NCI-H1436 (cell line): ENCODE results near the gene CASP6.
"Not testable (repeated sequence)": the region's sequence is repeated elsewhere in the genome, so short reads cannot be mapped to it uniquely, and the experiment has no call there.

ENCODE experiments used
- DNase-seq: peaks from one replicate; lab custom pipeline; 2025; lab: John Stamatoyannopoulos, UW

CASP6 gene

DNA sequence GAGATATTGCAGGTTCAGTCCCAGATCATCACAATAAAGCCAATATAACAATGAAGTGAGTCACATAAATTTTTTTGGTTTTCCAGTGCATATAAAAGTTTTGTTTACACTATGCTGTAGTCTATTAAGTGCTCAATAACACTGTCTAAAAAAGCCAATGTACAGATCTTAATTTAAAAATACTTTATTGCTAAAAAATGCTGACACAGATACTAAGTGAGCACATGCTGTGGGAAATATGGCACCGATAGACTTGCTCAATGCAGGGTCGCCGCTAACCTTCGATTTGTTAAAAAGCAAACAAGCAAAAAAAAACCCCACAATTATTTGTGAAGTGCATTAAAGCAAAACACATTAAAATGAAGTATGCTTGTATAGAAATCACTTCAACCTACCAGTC lies 16.4 kb upstream of the CASP6 start:
- DNase-seq: no peak

GRCh38 chr4:109718759-109719158 lies 15.5 kb upstream of the CASP6 start:
- DNase-seq: no peak

DNA sequence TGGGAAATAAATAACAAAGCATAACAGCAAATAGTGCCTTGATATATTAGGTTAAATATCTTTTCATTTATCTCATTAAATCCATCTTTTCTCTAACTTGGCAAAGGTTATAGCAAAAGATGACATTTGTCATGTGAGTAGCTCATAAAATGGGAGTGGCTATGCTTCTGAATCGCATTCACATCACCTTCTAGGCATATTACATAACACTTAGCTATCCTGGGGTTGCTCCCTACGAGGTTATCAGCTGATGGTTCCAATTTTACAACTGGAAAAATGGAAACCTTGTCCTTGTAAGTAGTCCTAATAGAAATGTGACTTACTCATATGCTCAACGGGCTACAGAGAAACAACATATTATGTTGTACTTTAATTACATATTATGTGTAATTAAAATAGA lies 10.3 kb upstream of the CASP6 start:
- DNase-seq: no peak

- no peak for DNase-seq
These were observed 5.7 kb upstream of the CASP6 start for GRCh38 chr4:109708990-109709389.

DNA sequence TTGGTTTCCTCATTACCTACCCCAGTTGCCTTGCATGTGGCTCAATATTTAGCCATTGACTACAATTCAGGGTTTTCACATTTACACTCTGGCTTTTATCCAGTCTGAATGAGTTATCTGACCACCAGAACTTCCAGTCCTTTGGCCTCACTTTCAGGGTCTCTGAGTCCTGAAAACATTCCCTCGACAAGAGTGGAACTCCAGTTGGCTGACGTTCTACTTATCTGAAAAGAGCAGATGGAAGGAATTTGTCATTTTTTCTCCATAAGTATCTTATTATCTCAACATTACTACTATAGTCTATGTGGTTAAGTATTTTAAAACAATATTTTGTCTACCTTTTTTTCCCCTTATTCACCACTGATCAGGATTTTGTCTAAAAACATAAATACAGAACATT lies 5.2 kb upstream of the CASP6 start:
- no peak for DNase-seq

- DNase-seq: no peak
These were observed 568 bp upstream of the CASP6 start for GRCh38 chr4:109703664-109704361.

- peak; percentile 4 for DNase-seq
These were observed 1.5 kb downstream of the CASP6 start for GRCh38 chr4:109701566-109702410.

DNA sequence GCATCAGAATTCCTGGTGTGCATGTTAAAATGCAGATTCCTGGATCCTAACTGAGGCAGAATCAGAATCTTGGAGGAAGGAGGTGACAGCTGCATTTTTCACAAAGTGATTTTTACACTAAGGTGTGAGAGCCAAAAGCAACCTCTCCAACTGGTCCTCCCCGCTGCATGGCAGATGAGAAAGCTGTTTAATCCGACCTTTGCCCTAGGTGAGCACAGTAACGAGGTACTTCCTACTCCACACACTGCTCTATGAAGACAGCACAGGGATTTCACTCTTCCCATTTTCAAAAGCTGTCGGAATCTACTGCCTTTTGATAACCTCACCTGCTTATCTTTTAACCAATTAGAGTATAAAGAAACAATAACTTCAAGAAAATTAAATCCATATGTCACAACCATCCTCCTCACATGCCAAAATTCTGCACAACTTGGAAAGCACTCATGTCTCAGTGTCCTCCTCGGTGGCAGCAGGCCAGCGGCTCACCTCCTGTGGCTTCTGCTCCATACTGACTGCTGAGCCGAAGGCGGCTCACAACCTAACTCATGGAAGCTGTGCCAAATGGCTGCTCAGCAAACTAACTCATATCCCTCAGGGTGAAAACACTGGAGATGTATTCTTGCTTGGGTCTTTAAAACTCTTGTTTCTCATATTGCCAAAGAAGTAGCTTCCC lies 3.6 kb downstream of the CASP6 start:
- no peak for DNase-seq

- no peak for DNase-seq
These were observed 4.6 kb downstream of the CASP6 start for GRCh38 chr4:109698656-109699055.

DNA sequence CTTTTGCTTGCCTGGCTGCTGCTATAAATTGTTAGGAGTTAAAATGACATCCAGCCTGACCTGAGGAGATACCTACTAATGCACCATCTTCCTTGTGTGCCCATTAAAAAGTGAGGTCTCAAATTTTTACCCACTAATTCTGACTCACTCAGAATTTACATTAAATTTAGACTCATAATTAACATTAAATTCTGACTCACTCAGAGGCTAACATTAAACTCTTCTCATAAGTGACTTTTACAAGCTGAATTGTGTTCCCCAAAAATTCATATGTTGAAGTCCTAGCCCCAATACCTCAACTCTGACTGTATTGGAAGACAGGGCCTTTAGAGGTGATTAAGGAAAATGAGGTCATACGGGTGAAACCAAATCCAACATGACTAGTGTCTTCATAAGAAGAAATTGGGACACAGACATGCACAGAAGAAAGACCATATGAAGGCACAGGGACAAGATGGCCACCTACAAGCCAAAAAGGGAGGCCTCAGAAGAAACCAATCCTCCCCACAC lies 11.8 kb downstream of the CASP6 start:
- no peak for DNase-seq

GRCh38 chr4:109690690-109691410 lies 12.4 kb downstream of the CASP6 start:
- no peak for DNase-seq

DNA sequence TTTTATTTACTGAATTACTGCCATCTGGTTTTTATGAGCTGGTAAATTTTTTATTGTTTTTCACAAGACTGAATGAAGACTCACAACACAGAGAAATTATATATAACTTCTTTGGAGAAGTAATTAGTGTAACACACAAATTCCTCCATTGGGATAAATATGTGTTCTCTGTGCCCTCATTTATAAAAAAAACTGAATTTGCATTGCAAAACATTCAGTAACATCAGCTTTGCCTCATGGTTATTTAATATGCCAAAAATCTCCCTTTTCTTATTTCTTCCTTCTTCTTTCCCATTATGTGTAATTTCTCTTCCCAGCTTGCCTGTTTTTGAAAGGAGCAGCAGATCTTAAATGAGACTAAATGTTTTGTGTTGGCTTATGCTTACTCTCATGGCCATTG lies 18.5 kb downstream of the CASP6 start:
- no peak for DNase-seq

GRCh38 chr4:109683621-109684253 lies 19.5 kb downstream of the CASP6 start:
- DNase-seq: no peak

DNA sequence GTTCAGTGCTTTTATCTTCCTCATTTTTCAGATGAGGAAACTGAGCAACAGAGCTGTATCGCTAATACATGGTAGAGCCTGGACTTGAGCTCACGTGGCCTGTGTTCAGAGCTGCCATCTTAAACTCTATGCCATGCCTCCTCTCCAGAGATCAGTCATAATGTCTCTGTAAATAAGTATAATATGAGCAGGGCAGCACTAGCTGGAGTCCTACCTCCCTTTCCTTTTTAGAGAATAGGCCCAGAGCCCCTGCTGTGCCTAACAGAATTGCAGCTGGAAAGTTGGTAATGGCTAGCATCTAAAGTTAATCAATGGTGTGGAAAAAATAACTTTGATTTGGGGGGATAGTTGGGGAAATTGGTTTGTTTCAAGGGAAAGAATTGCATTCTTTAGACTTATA lies 20.4 kb downstream of the CASP6 start:
- DNase-seq: no peak

DNA sequence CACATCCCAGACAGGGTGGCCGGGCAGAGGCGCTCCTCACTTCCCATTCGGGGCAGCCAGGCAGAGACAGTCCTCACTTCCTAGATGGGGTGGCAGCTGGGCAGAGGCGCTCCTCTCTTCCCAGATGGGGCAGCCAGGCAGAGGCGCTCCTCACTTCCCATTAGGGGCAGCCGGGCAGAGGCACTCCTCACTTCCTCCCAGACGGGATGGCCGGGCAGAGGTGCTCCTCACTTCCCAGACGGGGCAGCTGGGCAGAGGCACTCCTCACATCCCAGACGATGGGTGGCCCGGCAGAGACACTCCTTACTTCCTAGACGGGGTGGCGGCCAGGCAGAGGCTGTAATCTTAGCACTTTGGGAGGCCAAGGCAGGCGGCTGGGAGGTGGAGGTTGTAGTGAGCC lies 24.3 kb downstream of the CASP6 start:
- not testable (repeated sequence) for DNase-seq

- DNase-seq: not testable (repeated sequence)
These were observed 24.8 kb downstream of the CASP6 start for GRCh38 chr4:109678472-109678871.

DNA sequence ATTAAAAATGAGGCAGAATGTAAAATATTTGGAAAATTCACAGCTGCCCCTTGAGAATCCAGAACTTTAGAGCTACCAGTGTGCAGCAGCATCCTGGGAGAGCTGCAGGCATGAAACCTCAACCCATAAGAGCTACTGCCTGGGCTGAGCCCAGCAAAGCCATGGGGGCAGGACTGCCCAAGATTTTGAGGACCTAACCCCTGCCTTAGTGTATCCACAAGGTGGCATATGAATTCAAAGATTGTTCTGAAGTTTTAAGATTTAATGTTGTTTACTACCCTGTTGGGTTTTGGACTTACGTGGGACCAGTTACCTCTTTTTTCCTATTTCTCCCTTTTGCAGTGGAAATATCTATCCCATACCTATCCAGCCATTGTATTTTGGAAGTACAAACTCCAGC lies 26.4 kb downstream of the CASP6 start:
- DNase-seq: no peak

DNA sequence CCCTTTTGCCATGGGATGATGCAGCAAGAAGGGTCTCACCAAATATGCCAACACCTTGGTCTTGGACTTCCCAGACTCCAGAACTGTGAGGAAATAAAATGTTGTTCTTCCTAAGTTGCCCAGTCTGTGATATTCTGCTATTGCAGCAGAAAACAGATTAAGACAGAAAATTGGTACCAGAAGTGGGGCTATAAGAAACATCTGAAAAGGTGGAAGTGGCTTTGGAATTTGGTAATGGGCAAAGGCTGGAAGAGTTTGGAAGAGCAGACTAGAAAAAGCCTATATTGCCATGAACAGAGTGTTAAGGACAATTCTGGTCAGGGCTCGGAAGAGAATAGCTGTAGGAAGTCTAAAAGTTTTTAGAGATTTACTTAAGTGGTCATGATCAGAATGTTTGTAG lies 27.4 kb downstream of the CASP6 start:
- no peak for DNase-seq

DNA sequence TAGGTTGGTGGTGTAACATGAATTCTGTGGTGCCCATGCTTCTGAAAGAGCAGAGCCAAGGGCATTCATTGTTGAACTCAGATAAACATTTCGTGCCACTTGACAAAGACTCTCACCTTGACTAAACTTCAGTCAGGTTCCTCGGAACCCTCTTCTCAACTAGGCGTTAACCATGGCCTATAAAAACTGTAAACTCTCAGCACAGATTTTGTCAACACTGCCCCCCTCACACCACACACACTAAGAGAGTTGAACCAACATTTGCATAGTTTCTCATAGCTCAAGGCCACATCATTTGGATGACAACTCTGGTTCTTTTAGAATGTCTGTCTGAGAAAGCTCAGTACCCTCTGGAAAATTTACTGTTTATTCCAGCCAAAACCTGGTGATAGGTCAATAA lies 28.1 kb downstream of the CASP6 start:
- no peak for DNase-seq

GRCh38 chr4:109673303-109673702 lies 29.9 kb downstream of the CASP6 start:
- no peak for DNase-seq

DNA sequence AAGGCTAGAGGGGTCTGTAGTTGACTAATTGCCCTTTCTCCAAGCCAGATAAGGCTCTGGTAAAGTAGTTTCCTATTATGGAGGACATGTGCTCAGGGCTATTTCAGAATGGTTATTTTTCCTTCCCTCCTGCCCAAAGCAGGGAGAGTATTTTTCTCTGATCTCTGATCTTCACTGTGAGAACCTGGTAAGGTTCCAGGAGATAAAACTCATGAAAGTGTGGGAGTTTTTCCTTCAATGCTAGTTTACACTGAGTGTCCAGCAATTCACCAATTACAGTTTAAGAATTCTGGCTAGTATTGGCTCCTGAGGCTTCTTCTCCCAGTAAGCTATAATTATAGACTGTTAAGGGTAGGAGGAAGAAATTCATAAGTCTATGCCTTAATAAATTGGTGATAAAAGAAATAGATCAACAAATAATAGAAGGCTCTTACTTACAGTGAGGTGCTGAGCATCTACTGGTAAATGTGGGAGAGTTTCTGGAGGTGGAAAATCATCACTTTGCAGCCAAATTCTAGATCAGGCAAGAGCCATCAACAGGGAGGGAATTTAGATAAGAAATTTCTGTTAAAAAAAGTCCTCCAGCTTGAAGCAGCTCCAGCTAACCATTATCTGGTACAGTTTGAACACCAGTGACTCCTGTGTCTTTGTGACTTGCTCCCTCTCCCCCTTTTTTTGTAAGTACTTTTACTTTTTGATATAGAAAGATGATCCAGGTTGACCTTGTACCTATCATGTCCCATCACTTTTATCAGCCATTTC lies 30.9 kb downstream of the CASP6 start:
- no peak for DNase-seq
